Breast epithelium (tissue), 3 donors: Measurements from ENCODE around the gene ZMYND8.

Experiments
- CTCF ChIP-seq, 3 donors: fragments of 450-650 bp; IDR thresholded peaks; one replicate each; pipeline ENCODE4 v1.5.1; 2016 to 2017; ENCODE audit warnings: antibody characterized with exemption in 3 of 3, mild to moderate bottlenecking in 3 of 3, moderate library complexity in 3 of 3
- POLR2A ChIP-seq: fragments of 450-650 bp; IDR thresholded peaks from one replicate; pipeline ENCODE4 v1.6.1; 2016; ENCODE audit warnings: antibody characterized with exemption, mild to moderate bottlenecking, moderate library complexity
- POLR2AphosphoS5 ChIP-seq, 3 donors: sonication (generic); formaldehyde crosslinking; IDR thresholded peaks; one replicate each; pipeline ENCODE4 v1.6.1; 2017; ENCODE audit warnings: antibody characterized with exemption in 3 of 3

GRCh38 chr20:47354464-47354713, 2.1 kb downstream of the ZMYND8 start:
- TF ChIP-seq POLR2A: no peak
- TF ChIP-seq CTCF (IDR thresholded peaks at IDR 0.05): no peak
- no peak for TF ChIP-seq POLR2AphosphoS5 (IDR thresholded peaks at IDR 0.05)
